ENCODE measurements around the gene GRK5.

GRK5 gene

GRCh38 chr10:119395280-119396007, 188.1 kb downstream of the GRK5 start:
- H3K23ac ChIP-seq (ENCODE audit: low read depth, low read length, poor library complexity) = no peak overlapping the region
- H3K79me1 ChIP-seq (ENCODE audit: low read depth, low read length) = peaks cover 3% of the 10 kb centered on the region
- H3K9ac ChIP-seq (ENCODE audit: low read depth, low read length, poor library complexity) = no peak overlapping the region
- no peak overlapping the region for H3K14ac ChIP-seq (ENCODE audit: low read length)
- no peak overlapping the region for H3K27ac ChIP-seq (replicated peaks; ENCODE audit: low read length)
- no peak overlapping the region for H2AFZ ChIP-seq (ENCODE audit: low read length)
- H2BK5ac ChIP-seq (ENCODE audit: low read length) = no peak overlapping the region
- no peak overlapping the region for H2BK15ac ChIP-seq (ENCODE audit: low read length)
- H3K36me3 ChIP-seq (replicated peaks in 1 of 2; ENCODE audit: control insufficient read depth in 2 of 2, insufficient read depth in 2 of 2, low read length in 2 of 2) = peaks cover 0 to 8% of the 10 kb centered on the region in 2 donors
- H4K91ac ChIP-seq (ENCODE audit: low read depth, low read length, poor library complexity) = no peak overlapping the region
- H2BK12ac ChIP-seq (ENCODE audit: low read length) = no peak overlapping the region
- peaks cover 0 to 4% (median 0%) of the 10 kb centered on the region in 3 experiments for H3K27me3 ChIP-seq (ENCODE audit: control insufficient read depth in 3 of 3, insufficient read depth in 3 of 3, low read depth in 1 of 3, low read length in 3 of 3)
- WGBS, 2 donors (ENCODE audit: extremely low coverage in 2 of 2, insufficient read length in 2 of 2, insufficient replicate concordance in 1 of 2) = no CpG with 5 or more reads among the region's 24 CpGs
- no peak overlapping the region for H2BK120ac ChIP-seq (ENCODE audit: low read depth, low read length)
- no peak overlapping the region for H3K4me3 ChIP-seq (ENCODE audit: low read length in 2 of 2)
- no peak overlapping the region for H3K4me2 ChIP-seq (ENCODE audit: insufficient read depth, low read length, poor library complexity, severe bottlenecking)
- no peak overlapping the region for H2AK5ac ChIP-seq (ENCODE audit: low read depth, low read length)
- DNase-seq (ENCODE audit: low spot score) = no peak
- no peak overlapping the region for H3K18ac ChIP-seq (ENCODE audit: low read length)
- H4K8ac ChIP-seq (ENCODE audit: low read depth, low read length) = no peak overlapping the region
- H3K9me3 ChIP-seq (replicated peaks in 1 of 2; ENCODE audit: control insufficient read depth in 2 of 2, insufficient read depth in 1 of 2, low read depth in 1 of 2, low read length in 2 of 2) = no peaks in the 10 kb centered on the region
- peaks cover 3 to 10% of the 10 kb centered on the region in 2 donors for H3K4me1 ChIP-seq (ENCODE audit: control insufficient read depth in 2 of 2, insufficient read depth in 1 of 2, low read depth in 1 of 2, low read length in 2 of 2)
- H3K4ac ChIP-seq (ENCODE audit: low read length) = no peak overlapping the region

GRCh38 chr10:119396008-119396708, 188.8 kb downstream of the GRK5 start:
- DNase-seq (ENCODE audit: low spot score) = no peak
- Histone ChIP-seq H2BK120ac (ENCODE audit: low read depth, low read length) (no peak overlapping the region), H3K27ac (replicated peaks; ENCODE audit: low read length) (no peak overlapping the region), H3K9ac (ENCODE audit: low read depth, low read length, poor library complexity) (no peak overlapping the region), H2BK15ac (ENCODE audit: low read length) (no peak overlapping the region), H3K4me3 (ENCODE audit: low read length in 2 of 2) (no peak overlapping the region), H3K4ac (ENCODE audit: low read length) (no peak overlapping the region), H2AFZ (ENCODE audit: low read length) (no peak overlapping the region), H2AK5ac (ENCODE audit: low read depth, low read length) (no peak overlapping the region), H3K23ac (ENCODE audit: low read depth, low read length, poor library complexity) (no peak overlapping the region), H3K4me2 (ENCODE audit: insufficient read depth, low read length, poor library complexity, severe bottlenecking) (no peak overlapping the region), H3K9me3 (replicated peaks in 1 of 2; ENCODE audit: control insufficient read depth in 2 of 2, insufficient read depth in 1 of 2, low read depth in 1 of 2, low read length in 2 of 2) (no peaks in the 10 kb centered on the region), H2BK12ac (ENCODE audit: low read length) (no peak overlapping the region), H2BK5ac (ENCODE audit: low read length) (no peak overlapping the region), H4K91ac (ENCODE audit: low read depth, low read length, poor library complexity) (no peak overlapping the region), H4K8ac (ENCODE audit: low read depth, low read length) (no peak overlapping the region), H3K79me1 (ENCODE audit: low read depth, low read length) (peaks cover 3% of the 10 kb centered on the region), H3K36me3 (replicated peaks in 1 of 2; ENCODE audit: control insufficient read depth in 2 of 2, insufficient read depth in 2 of 2, low read length in 2 of 2) (peaks cover 0 to 8% of the 10 kb centered on the region in 2 donors), H3K18ac (ENCODE audit: low read length) (no peak overlapping the region), H3K27me3 (ENCODE audit: control insufficient read depth in 3 of 3, insufficient read depth in 3 of 3, low read depth in 1 of 3, low read length in 3 of 3) (peaks cover 0 to 4% (median 0%) of the 10 kb centered on the region in 3 experiments), H3K4me1 (ENCODE audit: control insufficient read depth in 2 of 2, insufficient read depth in 1 of 2, low read depth in 1 of 2, low read length in 2 of 2) (peaks cover 3 to 10% of the 10 kb centered on the region in 2 donors), H3K14ac (ENCODE audit: low read length) (no peak overlapping the region)
- no CpG with 5 or more reads among the region's 10 CpGs for WGBS, 2 donors (ENCODE audit: extremely low coverage in 2 of 2, insufficient read length in 2 of 2, insufficient replicate concordance in 1 of 2)

GRCh38 chr10:119396709-119397071, 189.3 kb downstream of the GRK5 start:
- Histone ChIP-seq H3K27ac (replicated peaks; ENCODE audit: low read length) (no peak overlapping the region), H4K91ac (ENCODE audit: low read depth, low read length, poor library complexity) (no peak overlapping the region), H2AK5ac (ENCODE audit: low read depth, low read length) (peak overlapping the region; percentile 10), H2AFZ (ENCODE audit: low read length) (no peak overlapping the region), H2BK120ac (ENCODE audit: low read depth, low read length) (no peak overlapping the region), H2BK12ac (ENCODE audit: low read length) (no peak overlapping the region), H3K9ac (ENCODE audit: low read depth, low read length, poor library complexity) (no peak overlapping the region), H4K8ac (ENCODE audit: low read depth, low read length) (no peak overlapping the region), H3K9me3 (replicated peaks in 1 of 2; ENCODE audit: control insufficient read depth in 2 of 2, insufficient read depth in 1 of 2, low read depth in 1 of 2, low read length in 2 of 2) (no peaks in the 10 kb centered on the region), H3K4ac (ENCODE audit: low read length) (no peak overlapping the region), H3K14ac (ENCODE audit: low read length) (no peak overlapping the region), H3K18ac (ENCODE audit: low read length) (peak overlapping the region; percentile 11), H2BK5ac (ENCODE audit: low read length) (no peak overlapping the region), H3K4me3 (ENCODE audit: low read length in 2 of 2) (peak overlapping the region in 1 of 2 donors; percentile 30), H3K23ac (ENCODE audit: low read depth, low read length, poor library complexity) (no peak overlapping the region), H3K4me2 (ENCODE audit: insufficient read depth, low read length, poor library complexity, severe bottlenecking) (no peak overlapping the region), H3K4me1 (ENCODE audit: control insufficient read depth in 2 of 2, insufficient read depth in 1 of 2, low read depth in 1 of 2, low read length in 2 of 2) (peaks cover 3 to 10% of the 10 kb centered on the region in 2 donors), H3K79me1 (ENCODE audit: low read depth, low read length) (peaks cover 3% of the 10 kb centered on the region), H2BK15ac (ENCODE audit: low read length) (no peak overlapping the region), H3K36me3 (replicated peaks in 1 of 2; ENCODE audit: control insufficient read depth in 2 of 2, insufficient read depth in 2 of 2, low read length in 2 of 2) (peaks cover 0 to 8% of the 10 kb centered on the region in 2 donors), H3K27me3 (ENCODE audit: control insufficient read depth in 3 of 3, insufficient read depth in 3 of 3, low read depth in 1 of 3, low read length in 3 of 3) (peaks cover 0 to 4% (median 0%) of the 10 kb centered on the region in 3 experiments)
- no CpG with 5 or more reads among the region's 1 CpG for WGBS, 2 donors (ENCODE audit: extremely low coverage in 2 of 2, insufficient read length in 2 of 2, insufficient replicate concordance in 1 of 2)
- no peak for DNase-seq (ENCODE audit: low spot score)

GRCh38 chr10:119397416-119397815, 190.0 kb downstream of the GRK5 start:
- Histone ChIP-seq H3K4me3 (ENCODE audit: low read length in 2 of 2) (peak overlapping the region in 1 of 2 donors; percentile 27), H3K36me3 (replicated peaks in 1 of 2; ENCODE audit: control insufficient read depth in 2 of 2, insufficient read depth in 2 of 2, low read length in 2 of 2) (peaks cover 0 to 8% of the 10 kb centered on the region in 2 donors), H3K9me3 (replicated peaks in 1 of 2; ENCODE audit: control insufficient read depth in 2 of 2, insufficient read depth in 1 of 2, low read depth in 1 of 2, low read length in 2 of 2) (no peaks in the 10 kb centered on the region), H4K91ac (ENCODE audit: low read depth, low read length, poor library complexity) (no peak overlapping the region), H2AFZ (ENCODE audit: low read length) (no peak overlapping the region), H3K4me2 (ENCODE audit: insufficient read depth, low read length, poor library complexity, severe bottlenecking) (no peak overlapping the region), H3K27me3 (ENCODE audit: control insufficient read depth in 3 of 3, insufficient read depth in 3 of 3, low read depth in 1 of 3, low read length in 3 of 3) (peaks cover 0 to 4% (median 0%) of the 10 kb centered on the region in 3 experiments), H3K4ac (ENCODE audit: low read length) (no peak overlapping the region), H2BK15ac (ENCODE audit: low read length) (no peak overlapping the region), H3K27ac (replicated peaks; ENCODE audit: low read length) (no peak overlapping the region), H2AK5ac (ENCODE audit: low read depth, low read length) (peak overlapping the region; percentile 10), H3K23ac (ENCODE audit: low read depth, low read length, poor library complexity) (peak overlapping the region; percentile 69), H3K18ac (ENCODE audit: low read length) (no peak overlapping the region), H2BK120ac (ENCODE audit: low read depth, low read length) (no peak overlapping the region), H2BK12ac (ENCODE audit: low read length) (no peak overlapping the region), H3K79me1 (ENCODE audit: low read depth, low read length) (peaks cover 3% of the 10 kb centered on the region), H2BK5ac (ENCODE audit: low read length) (no peak overlapping the region), H3K9ac (ENCODE audit: low read depth, low read length, poor library complexity) (no peak overlapping the region), H4K8ac (ENCODE audit: low read depth, low read length) (no peak overlapping the region), H3K14ac (ENCODE audit: low read length) (peak overlapping the region; percentile 63), H3K4me1 (ENCODE audit: control insufficient read depth in 2 of 2, insufficient read depth in 1 of 2, low read depth in 1 of 2, low read length in 2 of 2) (peaks cover 3 to 10% of the 10 kb centered on the region in 2 donors)
- WGBS, 2 donors (ENCODE audit: extremely low coverage in 2 of 2, insufficient read length in 2 of 2, insufficient replicate concordance in 1 of 2) = no CpG with 5 or more reads among the region's 6 CpGs
- no peak for DNase-seq (ENCODE audit: low spot score)
